Heart left ventricle (tissue), 16 donors: ENCODE results near the gene RNF180. TPM values are rescaled to one million over a fixed set of nuclear protein-coding genes. Genes with fewer than 3 reads are reported as not detected.

ENCODE experiments used
- ATAC-seq, 4 donors: fragments of 200-7000 bp; cut with Tn5 transposase; one replicate each; pipeline ENCODE4 v1.9.1; 2020 to 2022; ENCODE audit warnings: moderate library complexity in 4 of 4, mild to moderate bottlenecking in 3 of 4, moderate number of reproducible peaks in 1 of 4
- DNase-seq, 5 donors: peaks; one replicate each; pipeline ENCODE4 v3.0.0-alpha.2; 2020
- H3K27ac ChIP-seq, 12 donors: fragments of 200-600 bp; sonication (generic) in 4 of 12; one replicate each; pipeline versions ENCODE4 v1.5.0 to v1.8.0; 2016 to 2022; ENCODE audit warnings: mild to moderate bottlenecking in 2 of 12
- H3K27me3 ChIP-seq, 9 donors: fragments of 200-600 bp; sonication (generic) in 2 of 9; one replicate each; pipeline versions ENCODE4 v1.5.1 to v1.8.0; 2016 to 2022; ENCODE audit warnings: mild to moderate bottlenecking in 3 of 9
- H3K36me3 ChIP-seq, 9 donors: fragments of 200-600 bp; sonication (generic) in 2 of 9; one replicate each; pipeline versions ENCODE4 v1.5.0 to v1.8.0; 2018 to 2022; ENCODE audit warnings: mild to moderate bottlenecking in 2 of 9
- H3K4me1 ChIP-seq, 12 donors: fragments of 200-600 bp; sonication (generic) in 4 of 12; one replicate each; pipeline versions ENCODE4 v1.5.0 to v1.8.0; 2016 to 2022; ENCODE audit warnings: mild to moderate bottlenecking in 3 of 12
- H3K4me3 ChIP-seq, 12 donors: fragments of 200-600 bp; sonication (generic) in 4 of 12; one replicate each; pipeline versions ENCODE4 v1.5.0 to v1.8.0; 2017 to 2022; ENCODE audit warnings: mild to moderate bottlenecking in 9 of 12, moderate library complexity in 4 of 12
- H3K9me3 ChIP-seq, 12 donors: fragments of 200-600 bp; sonication (generic) in 4 of 12; one replicate each; pipeline versions ENCODE4 v1.5.0 to v1.8.0; 2016 to 2022; ENCODE audit warnings: mild to moderate bottlenecking in 1 of 12
- POLR2A ChIP-seq, 2 donors: fragments of 450-650 bp; IDR thresholded peaks; one replicate each; pipeline ENCODE4 v1.6.1; 2017; ENCODE audit warnings: antibody characterized with exemption in 2 of 2, mild to moderate bottlenecking in 2 of 2, moderate library complexity in 2 of 2
- WGBS, 4 donors: extraction: QIAGEN DNeasy Blood & Tissue Kit in 2 of 4; methylation state at CpG; one replicate each; pipeline versions ENCODE4 v1.1.5 to v1.1.7; 2013 to 2018; 5-methylcytosine and 5-hydroxymethylcytosine counted together
- intact Hi-C, 10 donors: fragments of 100-400 bp; cut with DNase I; formaldehyde crosslinking; loops; one replicate each; pipeline versions ENCODE4 v1.11.1 to v1.14.2; 2022
- polyA plus RNA-seq, 2 donors: library from polyadenylated mRNA; stranded (reverse); fragments of 200-250 nt; gene quantifications; one replicate each; pipeline ENCODE4 v1.2.3, GENCODE V29; 2013
- total RNA-seq, 9 donors: library from RNA; depleted of rRNA in 2 of 9; stranded (reverse); fragments of >200 nt in 2 of 9; fragmentation: NEBNext Ultra II Directional in 3 of 9; extraction: Animal tissue kit (Norgen Biotek cat#: 25700) in 3 of 9; gene quantifications; one replicate each; pipeline versions ENCODE4 v1.1.0 to v1.2.4, GENCODE V29; 2016 to 2023
- TF ChIP-seq, protein P1 (sequence below), 12 donors: fragments of 200-600 bp; sonication (generic) in 4 of 12; IDR thresholded peaks; one replicate each; pipeline versions ENCODE4 v1.5.0 to v1.8.0; 2018 to 2022; ENCODE audit warnings: antibody characterized with exemption in 12 of 12, mild to moderate bottlenecking in 5 of 12
- donor health status: ischemic (EF 13 %, LVEDD 7.1; RV severe dilation, severe dysfunction).
- donor health status: healthy with polysubstance abuse.
- donor health status: DM: no; HTN: yes; CAD: no.
- donor health status: DM: no; HTN: no; CAD: no.
- donor health status: ischemic (EF 25% LVEDD 6.9; RV normal size, moderate dysfunction).
- donor health status: ischemic (EF 25% LVEDD 5.7; RV mildly dilated, moderate dysfunction).
- donor health status: healthy.
- donor health status: DM: yes; HTN: yes; CAD: no.
- donor health status: ischemic (EF 35%, LVEDD 5.7; RV mildly dilated, moderate dysfunction).
- donor health status: nonischemic (EF 11% LVEDD 7.7; RV severe dilation, severe dysfunction).
- donor health status: DM: yes; HTN: yes; CAD: no.
- donor health status: PGD.
- donor health status: ischemic (EF 29% LVEDD 5.4; RV normal size, mild dysfunction).
- donor health status: nonischemic (EF 23%, LVEDD 6.1; RV moderate dilation, normal function).

RNF180 gene
- total and polyA plus RNA-seq, 11 donors: 2.1 to 20.4 (median 12.9) TPM

DNA sequence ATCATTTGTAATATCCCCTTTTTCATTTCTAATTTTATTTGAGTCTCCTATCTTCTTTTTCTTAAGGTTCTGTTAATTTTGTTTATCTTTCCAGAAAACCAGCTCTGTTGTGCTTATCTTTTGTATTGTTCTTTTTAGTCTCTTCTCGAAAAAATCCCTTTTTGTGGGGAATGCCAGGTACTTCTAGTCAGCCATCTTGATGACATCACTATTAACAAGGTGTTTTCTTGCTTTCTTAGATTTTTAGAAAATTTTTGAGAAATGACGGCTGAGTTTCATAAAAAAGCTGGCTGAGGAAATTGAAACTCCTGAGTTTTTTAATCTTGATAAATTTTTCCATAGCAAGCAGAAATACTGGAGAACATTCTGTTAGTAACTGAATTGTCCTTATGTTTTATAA lies 10.7 kb downstream of the RNF180 start:
- H3K9me3 ChIP-seq: peaks cover 0 to 22% (median 3%) of the 10 kb centered on the region in 12 donors

DNA sequence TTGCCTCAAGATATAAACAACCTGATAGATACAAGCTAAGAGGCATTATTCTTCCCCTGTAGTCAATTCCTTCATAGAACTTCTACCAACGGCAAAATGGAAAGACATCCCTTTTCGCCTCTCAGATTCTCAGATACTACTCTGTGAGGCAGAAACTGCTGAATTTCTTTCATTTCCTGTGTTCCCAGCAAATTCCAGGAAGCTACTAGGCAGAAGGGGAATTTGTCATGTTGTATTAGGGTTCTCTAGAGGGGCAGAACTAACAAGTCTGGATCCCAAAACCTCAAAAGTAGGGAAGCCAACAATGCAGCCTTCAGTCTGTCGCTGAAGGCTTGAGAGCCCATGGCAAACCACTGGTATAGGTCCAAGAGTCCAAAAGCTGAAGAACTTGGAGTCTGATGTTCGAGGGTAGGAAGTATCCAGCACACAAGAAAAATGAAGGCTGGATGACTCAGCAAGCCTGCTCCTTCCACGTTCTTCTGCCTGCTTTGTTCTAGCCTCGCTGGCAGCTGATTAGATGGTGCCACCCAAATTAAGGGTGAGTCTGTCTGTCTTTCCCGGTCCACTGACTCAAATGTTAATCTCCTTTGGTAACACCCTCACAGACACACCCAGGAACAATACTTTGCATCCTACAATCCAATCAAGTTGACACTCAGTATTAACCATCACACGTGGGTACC lies 15.2 kb downstream of the RNF180 start:
- Histone ChIP-seq H3K4me1 (peaks cover 0 to 36% (median 9%) of the 10 kb centered on the region in 12 donors), H3K36me3 (no peaks in the 10 kb centered on the region), H3K4me3 (peak overlapping the region in 2 of 12 donors; percentile 14 to 22), H3K27me3 (no peaks in the 10 kb centered on the region), H3K9me3 (peaks cover 0 to 6% (median 0%) of the 10 kb centered on the region in 12 donors), H3K27ac (peak overlapping the region in 11 of 12 donors; percentile 21 to 68 (median 43))
- WGBS, 4 donors: 48 to 63% (median 53%) methylated on average over 8 of the region's 8 CpGs
- peak in 3 of 4 donors; percentile 45 to 67 (median 52) for ATAC-seq
- TF ChIP-seq POLR2A (IDR thresholded peaks at IDR 0.05): no peak
- TF ChIP-seq, protein P1, sequence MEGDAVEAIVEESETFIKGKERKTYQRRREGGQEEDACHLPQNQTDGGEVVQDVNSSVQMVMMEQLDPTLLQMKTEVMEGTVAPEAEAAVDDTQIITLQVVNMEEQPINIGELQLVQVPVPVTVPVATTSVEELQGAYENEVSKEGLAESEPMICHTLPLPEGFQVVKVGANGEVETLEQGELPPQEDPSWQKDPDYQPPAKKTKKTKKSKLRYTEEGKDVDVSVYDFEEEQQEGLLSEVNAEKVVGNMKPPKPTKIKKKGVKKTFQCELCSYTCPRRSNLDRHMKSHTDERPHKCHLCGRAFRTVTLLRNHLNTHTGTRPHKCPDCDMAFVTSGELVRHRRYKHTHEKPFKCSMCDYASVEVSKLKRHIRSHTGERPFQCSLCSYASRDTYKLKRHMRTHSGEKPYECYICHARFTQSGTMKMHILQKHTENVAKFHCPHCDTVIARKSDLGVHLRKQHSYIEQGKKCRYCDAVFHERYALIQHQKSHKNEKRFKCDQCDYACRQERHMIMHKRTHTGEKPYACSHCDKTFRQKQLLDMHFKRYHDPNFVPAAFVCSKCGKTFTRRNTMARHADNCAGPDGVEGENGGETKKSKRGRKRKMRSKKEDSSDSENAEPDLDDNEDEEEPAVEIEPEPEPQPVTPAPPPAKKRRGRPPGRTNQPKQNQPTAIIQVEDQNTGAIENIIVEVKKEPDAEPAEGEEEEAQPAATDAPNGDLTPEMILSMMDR (IDR thresholded peaks at IDR 0.05): no peak
- intact Hi-C loops: loop anchor here in 1 of 10 donors (1.0 kb wide), 1 partner anchor 14 kb away; no protein-coding TSS in a partner anchor
- DNase-seq: no peak

More for the DNA sequence above, 10.7 kb downstream of the RNF180 start:
- Histone ChIP-seq H3K4me3 (no peak overlapping the region), H3K4me1 (peaks cover 0 to 19% (median 7%) of the 10 kb centered on the region in 12 donors), H3K27me3 (no peaks in the 10 kb centered on the region), H3K27ac (no peak overlapping the region), H3K36me3 (no peaks in the 10 kb centered on the region)
- WGBS, 4 donors: 82 to 89% (median 85%) methylated on average over 2 of the region's 2 CpGs
- ATAC-seq: no peak
- intact Hi-C loops: no loop called here
- DNase-seq: no peak
- no peak for TF ChIP-seq POLR2A (IDR thresholded peaks at IDR 0.05)
- TF ChIP-seq, protein P1 (IDR thresholded peaks at IDR 0.05): no peak

DNA sequence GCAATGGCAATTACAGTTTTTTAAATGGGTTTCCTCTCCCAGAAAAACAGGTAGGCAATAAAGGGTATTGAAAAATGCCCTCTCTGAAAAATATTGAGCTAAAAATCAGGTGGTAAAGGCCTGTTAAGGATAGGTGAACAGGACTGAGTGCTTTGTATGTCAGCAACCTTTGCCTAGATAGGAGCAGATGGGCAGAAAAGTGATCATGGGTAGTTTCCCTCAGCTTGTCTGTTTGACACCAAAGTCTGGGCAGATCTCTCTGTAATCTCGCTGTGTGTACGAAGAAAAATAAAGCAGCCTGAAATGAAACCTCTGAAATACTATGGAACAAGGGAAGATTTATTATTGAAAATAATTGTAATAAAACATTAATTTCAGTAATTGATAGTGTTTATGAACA lies 15.8 kb downstream of the RNF180 start:
- no peak for ATAC-seq
- H3K4me3 ChIP-seq: no peak overlapping the region
- H3K9me3 ChIP-seq: peaks cover 0 to 5% (median 0%) of the 10 kb centered on the region in 12 donors
- H3K36me3 ChIP-seq: no peaks in the 10 kb centered on the region
- no peaks in the 10 kb centered on the region for H3K27me3 ChIP-seq
- WGBS, 4 donors: 56 to 87% (median 66%) methylated on average over 2 of the region's 2 CpGs
- TF ChIP-seq, protein P1 (IDR thresholded peaks at IDR 0.05): no peak
- TF ChIP-seq POLR2A (IDR thresholded peaks at IDR 0.05): no peak
- DNase-seq: no peak
- intact Hi-C loops: loop anchor here in 1 of 10 donors (1.0 kb wide), 1 partner anchor 14 kb away; no protein-coding TSS in a partner anchor
- H3K4me1 ChIP-seq: peaks cover 0 to 40% (median 10%) of the 10 kb centered on the region in 12 donors
- peak overlapping the region in 8 of 12 donors; percentile 21 to 68 (median 46) for H3K27ac ChIP-seq

DNA sequence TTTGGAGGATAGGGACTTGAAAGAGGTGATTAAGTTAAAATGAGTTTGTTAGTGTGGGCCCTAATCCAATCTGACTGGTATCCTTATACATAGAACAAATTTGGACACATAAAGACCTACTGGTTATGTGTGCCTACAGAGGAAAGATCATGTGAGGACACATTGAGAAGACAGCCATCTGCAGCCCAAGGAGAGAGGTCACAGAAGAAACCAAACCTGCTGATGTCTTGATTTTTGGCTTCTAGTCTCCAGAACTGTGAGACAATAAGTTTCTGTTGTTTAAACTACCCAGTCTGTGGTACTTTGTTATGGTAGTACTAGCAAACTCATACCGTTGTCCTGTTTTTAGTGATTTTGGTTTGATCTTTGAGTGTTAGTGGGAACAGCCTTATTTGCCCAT lies 18.3 kb downstream of the RNF180 start:
- intact Hi-C loops: no loop called here
- TF ChIP-seq, protein P1 (IDR thresholded peaks at IDR 0.05): no peak
- no peak for TF ChIP-seq POLR2A (IDR thresholded peaks at IDR 0.05)
- ATAC-seq: no peak
- no peak for DNase-seq
- Histone ChIP-seq H3K27ac (no peak overlapping the region), H3K4me1 (peaks cover 0 to 51% (median 11%) of the 10 kb centered on the region in 12 donors), H3K27me3 (no peaks in the 10 kb centered on the region), H3K4me3 (no peak overlapping the region), H3K36me3 (no peaks in the 10 kb centered on the region), H3K9me3 (peaks cover 0 to 5% (median 0%) of the 10 kb centered on the region in 12 donors)
- 95 to 97% (median 96%) methylated on average over 1 of the region's 1 CpG for WGBS, 4 donors
